Smooth muscle cell (in vitro differentiated cells): ENCODE results near the gene C6. TPM values are rescaled to one million over a fixed set of nuclear protein-coding genes. Genes with fewer than 3 reads are reported as not detected.

Experiments
- DNase-seq: peaks from one replicate; lab custom pipeline; 2025; ENCODE audit not compliant: unreplicated experiment; lab: John Stamatoyannopoulos, UW
- H2AFZ ChIP-seq: fragments of 200-600 bp; sonication (generic); 2 replicates; pipeline ENCODE4 v1.6.0; 2016; ENCODE audit warnings: antibody characterized with exemption, low read depth, mild to moderate bottlenecking
- H3F3A ChIP-seq: fragments of 200-600 bp; sonication (generic); 2 replicates; pipeline ENCODE4 v1.6.0; 2017; ENCODE audit warnings: antibody characterized with exemption, low read depth
- H3K27ac ChIP-seq: fragments of 200-600 bp; sonication (generic); 2 replicates; pipeline ENCODE4 v1.5.1; 2016; ENCODE audit warnings: low read depth, mild to moderate bottlenecking
- H3K27me3 ChIP-seq: fragments of 200-600 bp; sonication (generic); 2 replicates; pipeline ENCODE4 v1.6.1; 2016; ENCODE audit warnings: low read depth, mild to moderate bottlenecking
- H3K36me3 ChIP-seq: fragments of 200-600 bp; sonication (generic); 2 replicates; pipeline ENCODE4 v1.5.1; 2016; ENCODE audit warnings: low read depth
- H3K4me1 ChIP-seq: fragments of 200-600 bp; sonication (generic); 2 replicates; pipeline ENCODE4 v1.5.1; 2016; ENCODE audit warnings: low read depth
- H3K4me2 ChIP-seq: fragments of 200-600 bp; sonication (generic); 2 replicates; pipeline ENCODE4 v1.6.0; 2016; ENCODE audit warnings: mild to moderate bottlenecking
- H3K4me3 ChIP-seq: fragments of 200-600 bp; sonication (generic); 2 replicates; pipeline ENCODE4 v1.5.1; 2016; ENCODE audit warnings: mild to moderate bottlenecking
- H3K79me2 ChIP-seq: fragments of 200-600 bp; sonication (generic); 2 replicates; pipeline ENCODE4 v1.6.0; 2016; ENCODE audit warnings: low read depth, mild to moderate bottlenecking
- H3K9ac ChIP-seq: fragments of 200-600 bp; sonication (generic); 2 replicates; pipeline ENCODE4 v1.6.0; 2016; ENCODE audit warnings: low read depth
- H3K9me3 ChIP-seq: fragments of 200-600 bp; sonication (generic); replicated peaks from 2 replicates; pipeline ENCODE4 v1.5.1; 2016; ENCODE audit warnings: low read depth
- H4K20me1 ChIP-seq: fragments of 200-600 bp; sonication (generic); 2 replicates; pipeline ENCODE4 v1.6.0; 2016; ENCODE audit warnings: low read depth
- CTCF ChIP-seq: fragments of 200-600 bp; sonication (generic); IDR thresholded peaks from 2 replicates; pipeline ENCODE4 v1.5.1; 2017; ENCODE audit warnings: borderline replicate concordance, mild to moderate bottlenecking, antibody characterized with exemption; ENCODE audit not compliant: insufficient read depth, poor library complexity, severe bottlenecking
- WGBS: methylation state at CpG from one replicate; pipeline ENCODE4 v1.1.7; 2016; ENCODE audit warnings: low lambda C conversion rate; 5-methylcytosine and 5-hydroxymethylcytosine counted together
- polyA plus RNA-seq: library from polyadenylated mRNA; unstranded; fragments of >200 nt; fragmentation: Nextera tagmentation; extraction: Ambion mirVana; gene quantifications from 2 replicates; pipeline ENCODE4 v1.2.1, GENCODE V29; 2016
- total RNA-seq: library from RNA; depleted of rRNA; stranded (reverse); fragments of >200 nt; gene quantifications from 2 replicates; pipeline ENCODE4 v1.2.3, GENCODE V29; 2014

The C6 gene
- not detected in 2 replicates for total RNA-seq
- not detected in 2 replicates for polyA plus RNA-seq

- Histone ChIP-seq H3K79me2 (no peaks in the 10 kb centered on the region), H3K9me3 (no peaks in the 10 kb centered on the region), H3K9ac (no peak within 1 kb of the TSS), H3K4me1 (no peaks in the 10 kb centered on the region), H2AFZ (no peak within 1 kb of the TSS), H3K27ac (no peak within 1 kb of the TSS), H3K4me3 (peak within 1 kb of the TSS; percentile 31), H3F3A (no peaks in the 10 kb centered on the region), H3K36me3 (no peaks in the 10 kb centered on the region), H3K27me3 (no peaks in the 10 kb centered on the region), H4K20me1 (no peaks in the 10 kb centered on the region), H3K4me2 (no peak within 1 kb of the TSS)
- no peak for TF ChIP-seq CTCF
- 83% methylated on average over 1 of the region's 1 CpG for WGBS
- DNase-seq = no peak
Measured at GRCh38 chr5:41213340-41213739, at the start of gene C6. C6 (minus strand) TSS chr5:41213532; CDS start chr5:41203230, 10,302 bp downstream.

- H2AFZ ChIP-seq = no peak overlapping the region
- H3F3A ChIP-seq = no peaks in the 10 kb centered on the region
- H3K36me3 ChIP-seq = no peaks in the 10 kb centered on the region
- H3K9ac ChIP-seq = no peak overlapping the region
- DNase-seq = no peak
- no peaks in the 10 kb centered on the region for H3K9me3 ChIP-seq
- H3K27ac ChIP-seq = no peak overlapping the region
- no peaks in the 10 kb centered on the region for H3K79me2 ChIP-seq
- H3K27me3 ChIP-seq = no peaks in the 10 kb centered on the region
- H3K4me1 ChIP-seq = no peaks in the 10 kb centered on the region
- no peak overlapping the region for H3K4me2 ChIP-seq
- 91% methylated on average over 4 of the region's 4 CpGs for WGBS
- TF ChIP-seq CTCF = no peak
- no peak overlapping the region for H3K4me3 ChIP-seq
- H4K20me1 ChIP-seq = no peaks in the 10 kb centered on the region
Measured at GRCh38 chr5:41256400-41256799, 43.1 kb upstream of the C6 start.

GRCh38 chr5:41253109-41253508 lies 39.8 kb upstream of the C6 start:
- Histone ChIP-seq H3K9ac (no peak overlapping the region), H3K27me3 (no peaks in the 10 kb centered on the region)

More at GRCh38 chr5:41253109-41253508, 39.8 kb upstream of the C6 start:
- Histone ChIP-seq H4K20me1 (no peaks in the 10 kb centered on the region), H3K36me3 (no peaks in the 10 kb centered on the region), H3K4me1 (no peaks in the 10 kb centered on the region), H3F3A (no peaks in the 10 kb centered on the region), H3K4me2 (no peak overlapping the region), H3K27ac (no peak overlapping the region), H2AFZ (no peak overlapping the region), H3K79me2 (no peaks in the 10 kb centered on the region), H3K4me3 (no peak overlapping the region), H3K9me3 (no peaks in the 10 kb centered on the region)
- DNase-seq = no peak
- no peak for TF ChIP-seq CTCF
